ENCODE results near the gene ADGRV1. TPM values are rescaled to one million over a fixed set of nuclear protein-coding genes. Genes with fewer than 3 reads are reported as not detected.

The ADGRV1 gene
- total and polyA plus RNA-seq, 9 of the 15 experiments (the other 6 are each of a cell fraction or from before 2014, with no cell fraction given): 21.7 to 156 (median 58.2) TPM

DNA sequence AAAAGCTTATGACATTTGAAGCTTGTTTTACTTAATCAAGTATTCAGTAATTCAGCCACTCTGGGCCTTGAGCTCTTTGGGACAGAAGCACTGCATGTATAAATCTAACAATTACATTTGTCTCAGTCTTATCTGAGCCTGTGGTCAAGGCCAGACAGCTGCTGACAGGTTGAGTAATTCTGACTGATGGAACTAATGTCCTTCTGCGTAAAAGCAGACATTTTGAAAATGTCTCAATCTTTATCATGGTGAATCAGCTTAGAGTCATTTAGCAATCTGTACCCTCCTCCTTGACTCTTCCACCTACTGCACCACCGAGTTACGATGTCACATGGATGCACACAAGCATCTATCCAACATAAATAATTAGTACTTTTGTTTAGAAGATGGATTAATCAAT is 424.6 kb downstream of the ADGRV1 start (continued):
- TF ChIP-seq, protein P1, sequence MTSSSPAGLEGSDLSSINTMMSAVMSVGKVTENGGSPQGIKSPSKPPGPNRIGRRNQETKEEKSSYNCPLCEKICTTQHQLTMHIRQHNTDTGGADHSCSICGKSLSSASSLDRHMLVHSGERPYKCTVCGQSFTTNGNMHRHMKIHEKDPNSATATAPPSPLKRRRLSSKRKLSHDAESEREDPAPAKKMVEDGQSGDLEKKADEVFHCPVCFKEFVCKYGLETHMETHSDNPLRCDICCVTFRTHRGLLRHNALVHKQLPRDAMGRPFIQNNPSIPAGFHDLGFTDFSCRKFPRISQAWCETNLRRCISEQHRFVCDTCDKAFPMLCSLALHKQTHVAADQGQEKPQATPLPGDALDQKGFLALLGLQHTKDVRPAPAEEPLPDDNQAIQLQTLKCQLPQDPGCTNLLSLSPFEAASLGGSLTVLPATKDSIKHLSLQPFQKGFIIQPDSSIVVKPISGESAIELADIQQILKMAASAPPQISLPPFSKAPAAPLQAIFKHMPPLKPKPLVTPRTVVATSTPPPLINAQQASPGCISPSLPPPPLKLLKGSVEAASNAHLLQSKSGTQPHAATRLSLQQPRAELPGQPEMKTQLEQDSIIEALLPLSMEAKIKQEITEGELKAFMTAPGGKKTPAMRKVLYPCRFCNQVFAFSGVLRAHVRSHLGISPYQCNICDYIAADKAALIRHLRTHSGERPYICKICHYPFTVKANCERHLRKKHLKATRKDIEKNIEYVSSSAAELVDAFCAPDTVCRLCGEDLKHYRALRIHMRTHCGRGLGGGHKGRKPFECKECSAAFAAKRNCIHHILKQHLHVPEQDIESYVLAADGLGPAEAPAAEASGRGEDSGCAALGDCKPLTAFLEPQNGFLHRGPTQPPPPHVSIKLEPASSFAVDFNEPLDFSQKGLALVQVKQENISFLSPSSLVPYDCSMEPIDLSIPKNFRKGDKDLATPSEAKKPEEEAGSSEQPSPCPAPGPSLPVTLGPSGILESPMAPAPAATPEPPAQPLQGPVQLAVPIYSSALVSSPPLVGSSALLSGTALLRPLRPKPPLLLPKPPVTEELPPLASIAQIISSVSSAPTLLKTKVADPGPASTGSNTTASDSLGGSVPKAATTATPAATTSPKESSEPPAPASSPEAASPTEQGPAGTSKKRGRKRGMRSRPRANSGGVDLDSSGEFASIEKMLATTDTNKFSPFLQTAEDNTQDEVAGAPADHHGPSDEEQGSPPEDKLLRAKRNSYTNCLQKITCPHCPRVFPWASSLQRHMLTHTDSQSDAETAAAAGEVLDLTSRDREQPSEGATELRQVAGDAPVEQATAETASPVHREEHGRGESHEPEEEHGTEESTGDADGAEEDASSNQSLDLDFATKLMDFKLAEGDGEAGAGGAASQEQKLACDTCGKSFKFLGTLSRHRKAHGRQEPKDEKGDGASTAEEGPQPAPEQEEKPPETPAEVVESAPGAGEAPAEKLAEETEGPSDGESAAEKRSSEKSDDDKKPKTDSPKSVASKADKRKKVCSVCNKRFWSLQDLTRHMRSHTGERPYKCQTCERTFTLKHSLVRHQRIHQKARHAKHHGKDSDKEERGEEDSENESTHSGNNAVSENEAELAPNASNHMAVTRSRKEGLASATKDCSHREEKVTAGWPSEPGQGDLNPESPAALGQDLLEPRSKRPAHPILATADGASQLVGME (CRISPR knock-in tag; IDR thresholded peaks at IDR 0.05): no peak
- TF ChIP-seq, protein P2, sequence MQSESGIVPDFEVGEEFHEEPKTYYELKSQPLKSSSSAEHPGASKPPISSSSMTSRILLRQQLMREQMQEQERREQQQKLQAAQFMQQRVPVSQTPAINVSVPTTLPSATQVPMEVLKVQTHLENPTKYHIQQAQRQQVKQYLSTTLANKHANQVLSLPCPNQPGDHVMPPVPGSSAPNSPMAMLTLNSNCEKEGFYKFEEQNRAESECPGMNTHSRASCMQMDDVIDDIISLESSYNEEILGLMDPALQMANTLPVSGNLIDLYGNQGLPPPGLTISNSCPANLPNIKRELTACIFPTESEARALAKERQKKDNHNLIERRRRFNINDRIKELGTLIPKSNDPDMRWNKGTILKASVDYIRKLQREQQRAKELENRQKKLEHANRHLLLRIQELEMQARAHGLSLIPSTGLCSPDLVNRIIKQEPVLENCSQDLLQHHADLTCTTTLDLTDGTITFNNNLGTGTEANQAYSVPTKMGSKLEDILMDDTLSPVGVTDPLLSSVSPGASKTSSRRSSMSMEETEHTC (IDR thresholded peaks at IDR 0.05): peak; percentile 88
- no peak for TF ChIP-seq MCM5 (IDR thresholded peaks at IDR 0.05; ENCODE audit: low read depth)
- no peak for TF ChIP-seq FOXA1 (IDR thresholded peaks at IDR 0.05; ENCODE audit: borderline replicate concordance)
- TF ChIP-seq KDM4B (IDR thresholded peaks at IDR 0.05; ENCODE audit: borderline replicate concordance in 2 of 2, low read depth in 1 of 2): peak in 1 of 2 experiments; percentile 94; a peak in 2 of 4 replicates
- no peak for TF ChIP-seq TAF7 (tag; IDR thresholded peaks at IDR 0.05)
- peak; percentile 61; the same call in 1 of the 2 replicates for TF ChIP-seq PHF21A (IDR thresholded peaks at IDR 0.05; ENCODE audit: borderline replicate concordance, low read depth)
- peak; percentile 78 for TF ChIP-seq CEBPG (CRISPR knock-in tag; IDR thresholded peaks at IDR 0.05)
- peak; percentile 97 to 98 for TF ChIP-seq CEBPG (tag; conservative IDR thresholded peaks at IDR 0.05 in 1 of 2, IDR thresholded peaks at IDR 0.05 in 1 of 2)
- TF ChIP-seq, protein P3, sequence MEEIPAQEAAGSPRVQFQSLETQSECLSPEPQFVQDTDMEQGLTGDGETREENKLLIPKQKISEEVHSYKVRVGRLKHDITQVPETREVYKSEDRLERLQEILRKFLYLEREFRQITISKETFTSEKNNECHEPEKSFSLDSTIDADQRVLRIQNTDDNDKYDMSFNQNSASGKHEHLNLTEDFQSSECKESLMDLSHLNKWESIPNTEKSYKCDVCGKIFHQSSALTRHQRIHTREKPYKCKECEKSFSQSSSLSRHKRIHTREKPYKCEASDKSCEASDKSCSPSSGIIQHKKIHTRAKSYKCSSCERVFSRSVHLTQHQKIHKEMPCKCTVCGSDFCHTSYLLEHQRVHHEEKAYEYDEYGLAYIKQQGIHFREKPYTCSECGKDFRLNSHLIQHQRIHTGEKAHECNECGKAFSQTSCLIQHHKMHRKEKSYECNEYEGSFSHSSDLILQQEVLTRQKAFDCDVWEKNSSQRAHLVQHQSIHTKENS (CRISPR knock-in tag; IDR thresholded peaks at IDR 0.05): no peak
- no peak for TF ChIP-seq SNRNP70 (optimal IDR thresholded peaks at IDR 0.05; ENCODE audit: low read depth, low read length)
- TF ChIP-seq, protein P4, sequence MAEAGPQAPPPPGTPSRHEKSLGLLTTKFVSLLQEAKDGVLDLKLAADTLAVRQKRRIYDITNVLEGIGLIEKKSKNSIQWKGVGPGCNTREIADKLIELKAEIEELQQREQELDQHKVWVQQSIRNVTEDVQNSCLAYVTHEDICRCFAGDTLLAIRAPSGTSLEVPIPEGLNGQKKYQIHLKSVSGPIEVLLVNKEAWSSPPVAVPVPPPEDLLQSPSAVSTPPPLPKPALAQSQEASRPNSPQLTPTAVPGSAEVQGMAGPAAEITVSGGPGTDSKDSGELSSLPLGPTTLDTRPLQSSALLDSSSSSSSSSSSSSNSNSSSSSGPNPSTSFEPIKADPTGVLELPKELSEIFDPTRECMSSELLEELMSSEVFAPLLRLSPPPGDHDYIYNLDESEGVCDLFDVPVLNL (CRISPR knock-in tag; IDR thresholded peaks at IDR 0.05; ENCODE audit: low read depth): no peak
- TF ChIP-seq CBFA2T3 (IDR thresholded peaks at IDR 0.05): peak; percentile 99
- TF ChIP-seq, protein P5, sequence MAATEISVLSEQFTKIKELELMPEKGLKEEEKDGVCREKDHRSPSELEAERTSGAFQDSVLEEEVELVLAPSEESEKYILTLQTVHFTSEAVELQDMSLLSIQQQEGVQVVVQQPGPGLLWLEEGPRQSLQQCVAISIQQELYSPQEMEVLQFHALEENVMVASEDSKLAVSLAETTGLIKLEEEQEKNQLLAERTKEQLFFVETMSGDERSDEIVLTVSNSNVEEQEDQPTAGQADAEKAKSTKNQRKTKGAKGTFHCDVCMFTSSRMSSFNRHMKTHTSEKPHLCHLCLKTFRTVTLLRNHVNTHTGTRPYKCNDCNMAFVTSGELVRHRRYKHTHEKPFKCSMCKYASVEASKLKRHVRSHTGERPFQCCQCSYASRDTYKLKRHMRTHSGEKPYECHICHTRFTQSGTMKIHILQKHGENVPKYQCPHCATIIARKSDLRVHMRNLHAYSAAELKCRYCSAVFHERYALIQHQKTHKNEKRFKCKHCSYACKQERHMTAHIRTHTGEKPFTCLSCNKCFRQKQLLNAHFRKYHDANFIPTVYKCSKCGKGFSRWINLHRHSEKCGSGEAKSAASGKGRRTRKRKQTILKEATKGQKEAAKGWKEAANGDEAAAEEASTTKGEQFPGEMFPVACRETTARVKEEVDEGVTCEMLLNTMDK (IDR thresholded peaks at IDR 0.05; ENCODE audit: borderline replicate concordance, insufficient read depth, low read depth, low read length, poor library complexity, severe bottlenecking): no peak

All from K562 (cell line).